ENCODE data around the gene SIDT1. TPM values are rescaled to one million over a fixed set of nuclear protein-coding genes. Genes with fewer than 3 reads are reported as not detected.

Gene SIDT1
- total RNA-seq, 1 experiment from 2014 or later: not detected

Other genes with a start within 250 kb of the SIDT1 start
- gene CFAP44, start 91.1 kb upstream of the SIDT1 start, total RNA-seq (2014; rRNA removed; shearing (Covaris generic)): 0.55 and 0.69 TPM in 2 replicates
- 18.3 and 24.3 TPM in 2 replicates for gene SPICE1, start 17.4 kb upstream of the SIDT1 start, total RNA-seq (2014; rRNA removed; shearing (Covaris generic))
- 6.6 TPM in 2 replicates for gene USF3, start 164.1 kb downstream of the SIDT1 start, total RNA-seq (2014; rRNA removed; shearing (Covaris generic))
- 217 and 234 TPM in 2 replicates for gene NAA50, start 213.7 kb downstream of the SIDT1 start, total RNA-seq (2014; rRNA removed; shearing (Covaris generic))
- 109 and 111 TPM in 2 replicates for gene ATP6V1A, start 214.5 kb downstream of the SIDT1 start, total RNA-seq (2014; rRNA removed; shearing (Covaris generic))